HUES48 (cell line): ENCODE data around the gene IGSF3.

Source experiments
- H3K27ac ChIP-seq: one replicate; pipeline ENCODE4 v1.7.0; 2013; ENCODE audit warnings: low read depth, low read length, inconsistent platforms
- H3K27me3 ChIP-seq: 2 replicates; pipeline ENCODE4 v1.6.1; 2013; ENCODE audit warnings: mild to moderate bottlenecking, low read length; ENCODE audit not compliant: control insufficient read depth, insufficient read depth
- H3K36me3 ChIP-seq: 2 replicates; pipeline ENCODE4 v1.6.1; 2013; ENCODE audit warnings: low read length; ENCODE audit not compliant: control insufficient read depth, insufficient read depth
- H3K4me1 ChIP-seq: 2 replicates; pipeline ENCODE4 v1.6.1; 2013; ENCODE audit warnings: mild to moderate bottlenecking, low read length; ENCODE audit not compliant: control insufficient read depth, insufficient read depth
- H3K4me3 ChIP-seq: 2 replicates; pipeline ENCODE4 v1.5.1; 2013; ENCODE audit warnings: mild to moderate bottlenecking, low read depth, low read length
- H3K9ac ChIP-seq: 2 replicates; pipeline ENCODE4 v1.6.1; 2013; ENCODE audit warnings: mild to moderate bottlenecking, low read depth, low read length, moderate library complexity
- H3K9me3 ChIP-seq: 2 replicates; pipeline ENCODE4 v1.6.1; 2013; ENCODE audit warnings: low read length; ENCODE audit not compliant: control insufficient read depth, insufficient read depth

The IGSF3 gene

GRCh38 chr1:116676291-116676690, 8.8 kb upstream of the IGSF3 start:
- Histone ChIP-seq H3K4me1 (no peaks in the 10 kb centered on the region), H3K27me3 (no peaks in the 10 kb centered on the region; the same call in 1 of the 2 replicates), H3K9ac (no peak overlapping the region), H3K27ac (no peak overlapping the region), H3K4me3 (no peak overlapping the region), H3K9me3 (no peaks in the 10 kb centered on the region), H3K36me3 (no peaks in the 10 kb centered on the region)

GRCh38 chr1:116674751-116675150, 7.2 kb upstream of the IGSF3 start:
- Histone ChIP-seq H3K4me3 (no peak overlapping the region), H3K27ac (no peak overlapping the region), H3K27me3 (no peaks in the 10 kb centered on the region; the same call in 1 of the 2 replicates), H3K9me3 (no peaks in the 10 kb centered on the region), H3K36me3 (no peaks in the 10 kb centered on the region), H3K9ac (no peak overlapping the region), H3K4me1 (no peaks in the 10 kb centered on the region)

- Histone ChIP-seq H3K27ac (no peak overlapping the region), H3K9me3 (no peaks in the 10 kb centered on the region), H3K4me3 (no peak overlapping the region), H3K4me1 (no peaks in the 10 kb centered on the region), H3K36me3 (no peaks in the 10 kb centered on the region), H3K9ac (no peak overlapping the region), H3K27me3 (no peaks in the 10 kb centered on the region; the same call in 1 of the 2 replicates)
Measured at GRCh38 chr1:116674011-116674531, 6.5 kb upstream of the IGSF3 start.

- H3K4me1 ChIP-seq = no peaks in the 10 kb centered on the region
- H3K9me3 ChIP-seq = no peaks in the 10 kb centered on the region
- H3K27ac ChIP-seq = no peak overlapping the region
- no peak overlapping the region for H3K4me3 ChIP-seq
- H3K27me3 ChIP-seq = peaks cover 1% of the 10 kb centered on the region; the same call in 1 of the 2 replicates
- no peaks in the 10 kb centered on the region for H3K36me3 ChIP-seq
- no peak overlapping the region for H3K9ac ChIP-seq
Measured at GRCh38 chr1:116671912-116672311, 4.4 kb upstream of the IGSF3 start.

- Histone ChIP-seq H3K27ac (no peak overlapping the region), H3K27me3 (peaks cover 8% of the 10 kb centered on the region), H3K9ac (no peak overlapping the region), H3K9me3 (no peaks in the 10 kb centered on the region), H3K4me3 (no peak overlapping the region), H3K36me3 (no peaks in the 10 kb centered on the region), H3K4me1 (peaks cover 6% of the 10 kb centered on the region)
Measured at GRCh38 chr1:116671072-116671760, 3.7 kb upstream of the IGSF3 start.

DNA sequence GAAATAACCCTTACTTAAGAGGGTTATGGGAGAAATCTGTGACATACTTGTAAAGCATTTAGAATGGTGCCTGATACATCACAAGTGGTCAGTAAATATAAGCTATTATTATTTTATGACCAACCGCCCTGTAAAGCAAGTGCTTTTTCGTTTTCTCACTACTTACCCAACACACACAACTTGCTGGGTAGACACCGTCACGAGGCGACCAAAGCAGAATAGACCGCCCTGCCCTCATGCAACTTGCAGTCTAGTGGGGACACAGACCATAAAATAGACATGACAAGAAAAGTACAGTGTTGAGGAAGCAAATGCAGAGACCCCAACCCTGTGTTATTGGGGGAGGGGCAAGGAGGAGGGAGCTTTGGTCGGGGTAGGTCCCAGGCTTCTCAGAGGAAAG, 744 bp upstream of the IGSF3 start:
- no peaks in the 10 kb centered on the region for H3K9me3 ChIP-seq
- H3K27me3 ChIP-seq = peaks cover 18% of the 10 kb centered on the region
- H3K4me1 ChIP-seq = peaks cover 18% of the 10 kb centered on the region
- peaks cover 3% of the 10 kb centered on the region; the same call in 1 of the 2 replicates for H3K36me3 ChIP-seq
- peak overlapping the region; percentile 88 for H3K4me3 ChIP-seq
- no peak overlapping the region for H3K9ac ChIP-seq
- no peak overlapping the region for H3K27ac ChIP-seq

- Histone ChIP-seq H3K27ac (no peak overlapping the region), H3K9ac (no peak overlapping the region), H3K27me3 (peaks cover 18% of the 10 kb centered on the region), H3K36me3 (peaks cover 3% of the 10 kb centered on the region; the same call in 1 of the 2 replicates), H3K9me3 (no peaks in the 10 kb centered on the region), H3K4me3 (peak overlapping the region; percentile 88), H3K4me1 (peaks cover 18% of the 10 kb centered on the region)
Measured at GRCh38 chr1:116667078-116667574, 407 bp downstream of the IGSF3 start.

DNA sequence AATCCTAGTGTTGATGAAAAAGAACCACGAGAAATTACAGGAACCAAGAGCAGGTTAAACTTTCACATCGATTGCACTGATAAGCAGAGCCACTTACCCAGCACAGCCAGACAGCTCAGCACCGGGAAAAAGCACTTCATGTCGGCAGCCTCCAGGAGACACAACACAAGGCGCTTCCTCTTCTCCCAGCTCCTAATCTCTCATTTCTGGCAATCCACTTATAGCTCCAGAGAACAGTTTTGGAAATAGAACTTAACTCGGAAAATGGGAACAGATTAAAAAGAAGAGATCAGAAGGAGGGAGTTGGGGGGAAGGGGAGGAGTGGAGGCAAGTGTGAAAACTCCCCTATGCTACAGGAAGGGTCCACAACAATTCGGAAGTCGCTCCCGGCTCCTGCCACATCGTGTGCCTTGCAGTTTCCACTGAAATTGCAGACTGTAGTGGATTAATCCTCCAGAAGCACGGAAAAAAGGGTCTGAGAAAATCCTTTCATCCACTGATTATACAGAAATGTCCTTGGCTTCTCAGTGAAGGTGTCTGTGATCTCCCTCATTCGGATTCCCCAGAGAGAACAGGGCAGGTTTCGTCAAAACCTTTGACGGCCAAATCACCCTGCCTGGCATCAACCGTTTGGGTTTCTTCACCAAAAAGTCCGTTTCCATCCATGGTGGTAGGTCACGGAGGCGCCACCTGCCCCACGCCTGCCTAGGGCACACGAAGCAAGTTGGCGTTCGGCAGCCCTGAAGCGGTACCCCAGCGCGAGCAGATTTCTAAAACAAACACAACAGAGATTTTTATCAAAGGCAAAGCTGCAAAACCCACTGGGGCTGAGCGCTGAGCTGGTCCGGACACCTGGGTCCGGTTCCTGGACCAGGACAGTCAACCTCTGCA, 1.1 kb downstream of the IGSF3 start:
- H3K27ac ChIP-seq = no peak overlapping the region
- H3K9ac ChIP-seq = no peak overlapping the region
- H3K4me3 ChIP-seq = peak overlapping the region; percentile 88
- no peaks in the 10 kb centered on the region for H3K9me3 ChIP-seq
- peaks cover 3% of the 10 kb centered on the region; the same call in 1 of the 2 replicates for H3K36me3 ChIP-seq
- H3K27me3 ChIP-seq = peaks cover 18% of the 10 kb centered on the region
- peaks cover 18% of the 10 kb centered on the region for H3K4me1 ChIP-seq

GRCh38 chr1:116664978-116665371, 2.6 kb downstream of the IGSF3 start:
- Histone ChIP-seq H3K27ac (no peak overlapping the region), H3K27me3 (peaks cover 18% of the 10 kb centered on the region), H3K9ac (no peak overlapping the region), H3K4me3 (no peak overlapping the region), H3K4me1 (peaks cover 18% of the 10 kb centered on the region), H3K9me3 (no peaks in the 10 kb centered on the region), H3K36me3 (peaks cover 3% of the 10 kb centered on the region; the same call in 1 of the 2 replicates)

DNA sequence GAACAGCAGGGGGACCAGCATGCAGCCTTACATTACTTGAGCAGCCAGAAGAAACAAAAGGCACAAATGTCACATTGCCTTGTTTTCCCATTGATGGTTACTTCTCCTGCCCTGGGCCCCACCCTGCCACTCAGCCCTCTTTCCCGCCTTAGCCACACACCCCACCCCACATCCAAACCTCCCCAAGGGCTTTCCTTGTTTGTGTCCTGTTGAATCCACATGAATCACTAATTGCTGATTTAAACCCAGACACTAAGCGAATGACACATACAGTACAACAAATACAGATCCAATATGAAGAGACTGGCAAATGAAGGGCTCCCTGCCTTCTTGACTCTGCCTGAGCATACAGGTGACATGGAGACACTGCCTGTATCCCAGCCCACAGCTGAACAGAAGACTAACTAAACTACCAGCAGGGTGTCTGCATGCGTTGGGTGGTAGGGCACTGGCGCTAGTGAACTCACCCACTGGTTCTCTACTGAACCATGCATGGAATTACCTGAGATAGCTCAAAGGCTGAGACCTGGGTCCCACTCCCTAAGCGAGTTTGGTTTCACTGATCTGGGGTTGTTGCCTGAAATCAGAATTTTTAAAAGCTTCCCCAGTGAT, 3.1 kb downstream of the IGSF3 start:
- H3K4me3 ChIP-seq = no peak overlapping the region
- no peaks in the 10 kb centered on the region for H3K9me3 ChIP-seq
- H3K4me1 ChIP-seq = peaks cover 18% of the 10 kb centered on the region
- no peak overlapping the region for H3K9ac ChIP-seq
- no peak overlapping the region for H3K27ac ChIP-seq
- H3K36me3 ChIP-seq = peaks cover 3% of the 10 kb centered on the region; the same call in 1 of the 2 replicates
- H3K27me3 ChIP-seq = peaks cover 18% of the 10 kb centered on the region
